ENCODE data around the gene WDR74.
"Not testable (repeated sequence)": the region's sequence is repeated elsewhere in the genome, so short reads cannot be mapped to it uniquely, and the experiment has no call there.

The WDR74 gene

GRCh38 chr11:62880231-62880802 lies 40.9 kb upstream of the WDR74 start:
- no peaks in the 10 kb centered on the region for H3K9me3 ChIP-seq (ENCODE audit: control insufficient read depth, low read length)
- WGBS, 2 experiments = 20 to 23% methylated on average over 16 of the region's 16 CpGs
- H3K4me3 ChIP-seq (ENCODE audit: insufficient read depth, low read depth, low read length) = peak overlapping the region; percentile 77
- no peaks in the 10 kb centered on the region for H3K27me3 ChIP-seq (ENCODE audit: control insufficient read depth, insufficient read depth, low read length, poor library complexity, severe bottlenecking)
- H3K4me1 ChIP-seq (ENCODE audit: control insufficient read depth, insufficient read depth, low read length) = peaks cover 33% of the 10 kb centered on the region
- H3K36me3 ChIP-seq (ENCODE audit: control insufficient read depth, insufficient read depth, low read length) = peaks cover 36% of the 10 kb centered on the region
- H3K27ac ChIP-seq (ENCODE audit: insufficient read depth, low read depth, low read length, poor library complexity, severe bottlenecking) = peak overlapping the region; percentile 98

GRCh38 chr11:62879235-62879978 lies 40.0 kb upstream of the WDR74 start:
- Histone ChIP-seq H3K36me3 (ENCODE audit: control insufficient read depth, insufficient read depth, low read length) (peaks cover 27% of the 10 kb centered on the region), H3K4me1 (ENCODE audit: control insufficient read depth, insufficient read depth, low read length) (peaks cover 31% of the 10 kb centered on the region), H3K27me3 (ENCODE audit: control insufficient read depth, insufficient read depth, low read length, poor library complexity, severe bottlenecking) (no peaks in the 10 kb centered on the region), H3K27ac (ENCODE audit: insufficient read depth, low read depth, low read length, poor library complexity, severe bottlenecking) (peak overlapping the region; percentile 20), H3K9me3 (ENCODE audit: control insufficient read depth, low read length) (no peaks in the 10 kb centered on the region), H3K4me3 (ENCODE audit: insufficient read depth, low read depth, low read length) (peak overlapping the region; percentile 77)
- WGBS, 2 experiments = 80 to 81% methylated on average over 7 of the region's 7 CpGs

GRCh38 chr11:62876712-62877111 lies 37.3 kb upstream of the WDR74 start:
- H3K4me1 ChIP-seq (ENCODE audit: control insufficient read depth, insufficient read depth, low read length) = peaks cover 13% of the 10 kb centered on the region
- H3K36me3 ChIP-seq (ENCODE audit: control insufficient read depth, insufficient read depth, low read length) = peaks cover 12% of the 10 kb centered on the region
- H3K4me3 ChIP-seq (ENCODE audit: insufficient read depth, low read depth, low read length) = no peak overlapping the region
- 93 to 98% methylated on average over 6 of the region's 6 CpGs for WGBS, 2 experiments
- H3K27me3 ChIP-seq (ENCODE audit: control insufficient read depth, insufficient read depth, low read length, poor library complexity, severe bottlenecking) = no peaks in the 10 kb centered on the region
- H3K27ac ChIP-seq (ENCODE audit: insufficient read depth, low read depth, low read length, poor library complexity, severe bottlenecking) = no peak overlapping the region
- no peaks in the 10 kb centered on the region for H3K9me3 ChIP-seq (ENCODE audit: control insufficient read depth, low read length)

- Histone ChIP-seq H3K4me1 (ENCODE audit: control insufficient read depth, insufficient read depth, low read length) (peaks cover 13% of the 10 kb centered on the region), H3K36me3 (ENCODE audit: control insufficient read depth, insufficient read depth, low read length) (peaks cover 12% of the 10 kb centered on the region), H3K9me3 (ENCODE audit: control insufficient read depth, low read length) (no peaks in the 10 kb centered on the region), H3K27ac (ENCODE audit: insufficient read depth, low read depth, low read length, poor library complexity, severe bottlenecking) (no peak overlapping the region), H3K27me3 (ENCODE audit: control insufficient read depth, insufficient read depth, low read length, poor library complexity, severe bottlenecking) (no peaks in the 10 kb centered on the region), H3K4me3 (ENCODE audit: insufficient read depth, low read depth, low read length) (no peak overlapping the region)
- WGBS, 2 experiments = 87 to 93% methylated on average over 7 of the region's 7 CpGs
These were observed 36.5 kb upstream of the WDR74 start for GRCh38 chr11:62875698-62876478.

- Histone ChIP-seq H3K36me3 (ENCODE audit: control insufficient read depth, insufficient read depth, low read length) (peaks cover 12% of the 10 kb centered on the region), H3K9me3 (ENCODE audit: control insufficient read depth, low read length) (no peaks in the 10 kb centered on the region), H3K27ac (ENCODE audit: insufficient read depth, low read depth, low read length, poor library complexity, severe bottlenecking) (no peak overlapping the region), H3K4me3 (ENCODE audit: insufficient read depth, low read depth, low read length) (no peak overlapping the region), H3K4me1 (ENCODE audit: control insufficient read depth, insufficient read depth, low read length) (peaks cover 8% of the 10 kb centered on the region), H3K27me3 (ENCODE audit: control insufficient read depth, insufficient read depth, low read length, poor library complexity, severe bottlenecking) (no peaks in the 10 kb centered on the region)
- 91 to 93% methylated on average over 7 of the region's 7 CpGs for WGBS, 2 experiments
These were observed 35.5 kb upstream of the WDR74 start for GRCh38 chr11:62874851-62875250.

GRCh38 chr11:62865635-62866034 lies 26.2 kb upstream of the WDR74 start:
- Histone ChIP-seq H3K27ac (ENCODE audit: insufficient read depth, low read depth, low read length, poor library complexity, severe bottlenecking) (no peak overlapping the region), H3K4me3 (ENCODE audit: insufficient read depth, low read depth, low read length) (no peak overlapping the region), H3K36me3 (ENCODE audit: control insufficient read depth, insufficient read depth, low read length) (peaks cover 5% of the 10 kb centered on the region), H3K4me1 (ENCODE audit: control insufficient read depth, insufficient read depth, low read length) (peaks cover 7% of the 10 kb centered on the region), H3K27me3 (ENCODE audit: control insufficient read depth, insufficient read depth, low read length, poor library complexity, severe bottlenecking) (no peaks in the 10 kb centered on the region), H3K9me3 (ENCODE audit: control insufficient read depth, low read length) (no peaks in the 10 kb centered on the region)
- WGBS, 2 experiments = 96 to 99% methylated on average over 6 of the region's 6 CpGs

- Histone ChIP-seq H3K4me3 (ENCODE audit: insufficient read depth, low read depth, low read length) (no peak overlapping the region), H3K9me3 (ENCODE audit: control insufficient read depth, low read length) (no peaks in the 10 kb centered on the region), H3K36me3 (ENCODE audit: control insufficient read depth, insufficient read depth, low read length) (peaks cover 5% of the 10 kb centered on the region), H3K27me3 (ENCODE audit: control insufficient read depth, insufficient read depth, low read length, poor library complexity, severe bottlenecking) (no peaks in the 10 kb centered on the region), H3K27ac (ENCODE audit: insufficient read depth, low read depth, low read length, poor library complexity, severe bottlenecking) (no peak overlapping the region), H3K4me1 (ENCODE audit: control insufficient read depth, insufficient read depth, low read length) (peaks cover 7% of the 10 kb centered on the region)
- WGBS, 2 experiments = 95% methylated on average over 3 to 4 of the region's 4 CpGs
These were observed 24.4 kb upstream of the WDR74 start for GRCh38 chr11:62863687-62864335.

- H3K4me3 ChIP-seq (ENCODE audit: insufficient read depth, low read depth, low read length); H3K27me3 ChIP-seq (ENCODE audit: control insufficient read depth, insufficient read depth, low read length, poor library complexity, severe bottlenecking); H3K9me3 ChIP-seq (ENCODE audit: control insufficient read depth, low read length); H3K36me3 ChIP-seq (ENCODE audit: control insufficient read depth, insufficient read depth, low read length); H3K27ac ChIP-seq (ENCODE audit: insufficient read depth, low read depth, low read length, poor library complexity, severe bottlenecking): not testable (repeated sequence)
- peaks cover 15% of the 10 kb centered on the region for H3K4me1 ChIP-seq (ENCODE audit: control insufficient read depth, insufficient read depth, low read length)
- WGBS, 2 experiments = 84% methylated on average over 16 of the region's 16 CpGs
These were observed 22.3 kb upstream of the WDR74 start for GRCh38 chr11:62861564-62862192.

- no peak overlapping the region for H3K27ac ChIP-seq (ENCODE audit: insufficient read depth, low read depth, low read length, poor library complexity, severe bottlenecking)
- whole genome bisulfite sequencing, 2 experiments = 89 to 94% methylated on average over 5 of the region's 5 CpGs
These were observed 21.6 kb upstream of the WDR74 start for GRCh38 chr11:62860835-62861563.

More at GRCh38 chr11:62860835-62861563, 21.6 kb upstream of the WDR74 start:
- Histone ChIP-seq H3K9me3 (ENCODE audit: control insufficient read depth, low read length) (no peaks in the 10 kb centered on the region), H3K27me3 (ENCODE audit: control insufficient read depth, insufficient read depth, low read length, poor library complexity, severe bottlenecking) (no peaks in the 10 kb centered on the region), H3K4me1 (ENCODE audit: control insufficient read depth, insufficient read depth, low read length) (peaks cover 15% of the 10 kb centered on the region), H3K36me3 (ENCODE audit: control insufficient read depth, insufficient read depth, low read length) (no peaks in the 10 kb centered on the region), H3K4me3 (ENCODE audit: insufficient read depth, low read depth, low read length) (no peak overlapping the region)
